HUES64 (cell line): ENCODE data around the gene SP110.
A peak's percentile ranks its signal among the peaks of the same experiment; 100 is the strongest.
"Not testable (repeated sequence)": the region's sequence is repeated elsewhere in the genome, so short reads cannot be mapped to it uniquely, and the experiment has no call there.

ENCODE experiments used
- H3K27ac ChIP-seq: 2 replicates; pipeline ENCODE4 v1.7.0; 2013; ENCODE audit warnings: low read depth, low read length, inconsistent platforms
- H3K27me3 ChIP-seq: 2 replicates; pipeline ENCODE4 v1.6.1; 2013; ENCODE audit warnings: mild to moderate bottlenecking, low read length; ENCODE audit not compliant: insufficient read depth
- H3K36me3 ChIP-seq: 2 replicates; pipeline ENCODE4 v1.6.1; 2013; ENCODE audit warnings: mild to moderate bottlenecking, low read length; ENCODE audit not compliant: insufficient read depth
- H3K4me1 ChIP-seq: 2 replicates; pipeline ENCODE4 v1.6.1; 2013; ENCODE audit warnings: mild to moderate bottlenecking, low read length, moderate library complexity; ENCODE audit not compliant: insufficient read depth
- H3K4me3 ChIP-seq: 2 replicates; pipeline ENCODE4 v1.5.1; 2013; ENCODE audit warnings: mild to moderate bottlenecking, low read length, moderate library complexity
- H3K9ac ChIP-seq: 2 replicates; pipeline ENCODE4 v1.6.1; 2013; ENCODE audit warnings: mild to moderate bottlenecking, low read depth, low read length
- H3K9me3 ChIP-seq: 2 replicates; pipeline ENCODE4 v1.6.1; 2013; ENCODE audit warnings: low read depth, low read length; ENCODE audit not compliant: insufficient read depth
- WGBS: fragments of 150-250, 120-280 bp; methylation state at CpG from one replicate; pipeline ENCODE4 v1.1.7; 2013; ENCODE audit warnings: missing lambda C conversion rate; 5-methylcytosine and 5-hydroxymethylcytosine counted together

The SP110 gene

DNA sequence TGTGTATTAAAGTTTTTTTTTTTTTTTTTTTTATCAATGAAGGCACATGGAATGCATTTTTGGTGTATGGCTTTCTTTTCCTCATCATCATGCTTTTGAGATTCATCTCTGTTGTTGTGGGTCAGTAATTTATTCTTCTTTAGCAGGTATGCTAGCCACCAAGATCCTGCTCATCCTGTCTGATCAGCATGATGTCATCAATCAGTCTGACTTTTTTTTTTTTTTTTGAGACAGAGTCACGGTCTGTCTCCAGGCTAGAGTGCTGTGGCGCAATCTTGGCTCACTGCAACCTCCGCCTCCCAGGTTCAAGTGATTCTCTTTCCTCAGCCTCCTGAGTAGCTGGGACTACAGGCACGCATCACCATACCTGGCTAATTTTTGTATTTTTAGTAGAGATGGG is 3.0 kb upstream of the SP110 start:
- not testable (repeated sequence) for H3K4me1 ChIP-seq, H3K9ac ChIP-seq, H3K36me3 ChIP-seq, H3K27ac ChIP-seq, H3K4me3 ChIP-seq, H3K27me3 ChIP-seq, H3K9me3 ChIP-seq
- WGBS: 90% methylated on average over 4 of the region's 4 CpGs

DNA sequence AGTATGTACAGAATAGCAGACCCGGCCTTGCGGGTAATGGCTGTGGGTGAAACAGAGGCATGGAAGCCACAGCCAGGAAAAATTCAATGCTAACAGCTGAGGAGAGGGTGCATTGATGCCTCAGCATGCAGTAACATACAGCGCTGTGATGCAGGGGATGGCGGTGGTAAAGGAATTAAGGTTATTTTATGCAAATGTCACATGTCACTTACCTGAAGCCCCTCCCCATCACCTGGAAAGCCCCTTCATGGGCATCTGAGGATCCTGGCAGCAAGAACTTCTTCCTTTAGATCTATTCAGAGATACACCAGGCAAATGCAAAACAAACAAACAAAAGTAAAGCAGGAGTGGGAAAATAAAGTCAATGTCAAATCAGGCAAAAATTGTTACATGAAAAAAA is 1.7 kb upstream of the SP110 start:
- H3K4me3 ChIP-seq: no peak overlapping the region
- peaks cover 4% of the 10 kb centered on the region; the same call in 1 of the 2 replicates for H3K4me1 ChIP-seq
- H3K27me3 ChIP-seq: no peaks in the 10 kb centered on the region
- H3K9ac ChIP-seq: no peak overlapping the region
- H3K27ac ChIP-seq: no peak overlapping the region
- H3K9me3 ChIP-seq: no peaks in the 10 kb centered on the region
- WGBS: 96% methylated on average over 4 of the region's 4 CpGs
- no peaks in the 10 kb centered on the region for H3K36me3 ChIP-seq

DNA sequence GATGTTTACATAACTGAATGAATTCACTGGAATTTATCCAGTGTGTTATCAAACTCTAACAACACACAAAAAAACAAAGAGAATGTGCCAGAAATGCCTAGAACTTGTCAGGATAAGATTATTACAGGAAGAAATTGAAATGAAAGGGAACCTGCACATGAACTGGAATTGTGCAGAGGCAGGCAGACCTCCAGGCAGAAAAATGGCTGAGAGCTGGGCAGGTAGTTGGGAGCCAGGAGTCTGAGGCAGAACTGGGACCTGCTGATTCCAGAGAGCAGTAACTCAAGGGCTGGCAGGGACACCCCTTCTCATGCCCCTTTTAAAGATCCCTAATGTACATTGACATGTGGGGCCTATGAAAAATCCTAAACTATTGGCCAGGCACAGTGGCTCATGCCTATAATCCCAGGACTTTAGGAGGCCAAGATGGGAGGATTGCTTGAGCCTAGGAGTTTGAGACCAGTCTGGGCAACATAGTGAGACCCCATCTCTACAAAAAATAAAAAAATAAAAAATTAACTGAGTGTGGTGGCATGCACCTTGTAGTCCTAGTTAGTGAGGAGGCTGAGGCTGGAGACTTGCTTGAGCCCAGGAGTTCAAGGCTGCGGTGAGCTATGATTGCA is 674 bp upstream of the SP110 start:
- peaks cover 4% of the 10 kb centered on the region; the same call in 1 of the 2 replicates for H3K4me1 ChIP-seq
- no peaks in the 10 kb centered on the region for H3K9me3 ChIP-seq
- no peak overlapping the region for H3K27ac ChIP-seq
- H3K27me3 ChIP-seq: no peaks in the 10 kb centered on the region
- H3K4me3 ChIP-seq: peak overlapping the region; percentile 52
- no peaks in the 10 kb centered on the region for H3K36me3 ChIP-seq
- no peak overlapping the region; the same call in 1 of the 2 replicates for H3K9ac ChIP-seq
- WGBS: 94% methylated on average over 1 of the region's 1 CpG

DNA sequence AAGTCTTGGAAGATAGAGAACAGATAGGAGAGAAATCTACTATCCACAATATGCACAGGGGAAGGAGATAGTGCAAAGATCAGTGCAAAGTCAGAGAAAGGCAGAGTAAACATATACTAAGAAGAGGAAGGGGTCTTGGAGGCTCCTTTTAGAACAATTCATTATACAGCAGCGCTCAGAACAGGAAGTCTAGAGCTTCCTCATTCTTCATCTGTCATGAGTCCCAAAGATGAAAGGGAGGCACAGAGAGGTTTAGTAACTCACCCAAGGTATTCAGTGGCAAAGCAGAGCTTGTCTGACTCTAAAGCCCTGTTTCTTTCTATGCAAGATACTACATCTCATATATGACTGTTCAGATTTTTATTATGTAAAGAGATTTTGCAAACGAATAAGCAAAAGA is 1.4 kb downstream of the SP110 start:
- Histone ChIP-seq H3K27ac (no peak overlapping the region), H3K4me1 (peaks cover 4% of the 10 kb centered on the region; the same call in 1 of the 2 replicates), H3K9me3 (no peaks in the 10 kb centered on the region), H3K27me3 (no peaks in the 10 kb centered on the region), H3K4me3 (no peak overlapping the region), H3K9ac (no peak overlapping the region), H3K36me3 (no peaks in the 10 kb centered on the region)
- 100% methylated on average over 1 of the region's 2 CpGs for WGBS

DNA sequence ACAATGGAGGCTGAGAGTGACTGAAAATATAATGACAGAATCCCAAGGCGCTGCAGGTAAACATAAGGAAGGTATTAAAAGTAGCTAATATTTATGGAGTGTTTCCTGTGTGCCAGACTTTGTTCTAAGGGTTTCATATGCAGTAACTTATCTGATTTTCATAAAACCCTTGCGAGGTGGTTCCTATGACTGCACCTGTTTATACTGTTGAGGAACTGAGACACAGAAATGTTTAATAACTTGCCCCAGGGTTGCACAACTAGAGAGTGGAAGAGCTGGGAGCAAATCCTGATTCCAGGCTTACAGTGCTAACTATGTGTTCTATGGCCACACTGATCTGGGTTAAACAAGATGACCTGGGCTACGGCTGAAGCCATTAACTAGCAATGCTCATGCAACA is 2.4 kb downstream of the SP110 start:
- no peaks in the 10 kb centered on the region for H3K27me3 ChIP-seq
- no peak overlapping the region for H3K4me3 ChIP-seq
- no peak overlapping the region for H3K9ac ChIP-seq
- no peaks in the 10 kb centered on the region for H3K36me3 ChIP-seq
- no peaks in the 10 kb centered on the region for H3K9me3 ChIP-seq
- peaks cover 4% of the 10 kb centered on the region; the same call in 1 of the 2 replicates for H3K4me1 ChIP-seq
- no peak overlapping the region for H3K27ac ChIP-seq
- 90% methylated on average over 3 of the region's 3 CpGs for WGBS

DNA sequence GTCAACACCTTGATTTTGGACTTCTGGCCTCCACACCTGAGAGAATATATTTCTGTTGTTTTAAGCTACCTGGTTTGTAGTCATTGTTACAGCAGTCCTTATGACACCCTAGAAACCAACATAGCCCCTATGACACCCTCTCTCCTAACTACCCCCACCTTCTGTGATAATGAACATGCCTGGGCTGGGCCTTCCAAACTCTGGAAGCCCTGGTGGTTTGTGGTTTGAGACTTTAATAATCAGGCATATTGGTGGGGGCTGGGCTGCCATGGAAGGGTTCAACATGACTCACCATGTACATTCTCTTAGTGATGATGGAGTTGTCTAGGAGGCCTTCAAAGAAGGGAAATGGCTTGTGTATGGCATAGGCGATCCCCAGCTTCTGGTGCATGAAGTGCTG is 3.3 kb downstream of the SP110 start:
- H3K9ac ChIP-seq: no peak overlapping the region
- no peaks in the 10 kb centered on the region for H3K27me3 ChIP-seq
- no peaks in the 10 kb centered on the region for H3K9me3 ChIP-seq
- H3K4me1 ChIP-seq: peaks cover 4% of the 10 kb centered on the region; the same call in 1 of the 2 replicates
- 98% methylated on average over 1 of the region's 1 CpG for WGBS
- no peaks in the 10 kb centered on the region for H3K36me3 ChIP-seq
- H3K27ac ChIP-seq: no peak overlapping the region
- no peak overlapping the region for H3K4me3 ChIP-seq

DNA sequence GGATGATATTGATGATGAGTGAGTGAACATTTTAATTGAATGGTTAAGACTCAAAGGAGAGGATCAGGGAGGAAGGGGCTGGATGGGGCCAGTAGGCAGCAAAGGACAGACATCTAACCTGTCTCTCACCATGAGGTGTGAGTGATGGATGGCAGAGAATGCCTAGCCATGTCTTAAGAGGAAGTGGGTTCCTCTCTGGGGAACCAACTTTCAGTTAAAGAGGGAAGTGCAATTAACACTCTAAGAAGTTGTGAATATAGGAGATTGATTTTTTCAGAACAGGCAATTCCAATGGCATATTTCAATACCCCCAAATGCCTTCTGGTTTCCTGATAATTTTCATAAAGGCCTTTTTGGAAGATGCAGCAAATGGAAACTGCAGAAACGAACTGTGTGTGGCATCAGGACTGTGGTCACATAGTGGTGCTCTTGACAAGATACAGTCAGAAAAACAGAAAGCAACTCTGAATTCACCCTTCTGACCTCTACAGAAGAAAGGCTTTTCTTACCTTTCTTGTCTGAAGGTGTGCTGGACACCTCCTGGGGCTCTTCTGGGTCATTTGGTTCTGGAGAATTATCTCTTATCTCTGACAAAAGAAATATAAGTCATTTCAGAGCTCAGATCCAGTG is 10.2 kb downstream of the SP110 start:
- H3K9me3 ChIP-seq: no peaks in the 10 kb centered on the region
- no peaks in the 10 kb centered on the region for H3K4me1 ChIP-seq
- H3K27ac ChIP-seq: no peak overlapping the region
- no peak overlapping the region for H3K9ac ChIP-seq
- 81% methylated on average over 1 of the region's 1 CpG for WGBS
- no peaks in the 10 kb centered on the region for H3K27me3 ChIP-seq
- H3K4me3 ChIP-seq: no peak overlapping the region
- H3K36me3 ChIP-seq: no peaks in the 10 kb centered on the region

DNA sequence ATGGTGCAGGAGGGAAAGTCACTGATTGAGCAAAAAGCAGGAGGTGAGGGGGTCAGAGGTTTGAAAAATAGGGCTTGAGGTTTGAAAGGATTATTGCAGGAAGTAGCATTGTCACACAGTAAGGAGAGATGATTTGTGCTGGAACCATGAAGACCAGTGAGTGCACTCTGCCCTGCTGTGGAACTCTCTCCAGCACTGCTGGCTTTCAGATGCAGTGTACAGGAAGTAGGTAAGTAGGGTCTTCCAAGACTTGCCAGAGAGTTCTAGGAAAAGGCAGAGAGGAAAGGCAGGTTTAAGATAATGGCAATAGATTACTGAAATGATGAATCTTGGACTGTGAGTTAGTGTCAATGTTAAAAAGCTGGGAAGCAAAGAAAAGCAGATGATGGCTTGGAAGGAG is 11.2 kb downstream of the SP110 start:
- H3K36me3 ChIP-seq: no peaks in the 10 kb centered on the region
- no peaks in the 10 kb centered on the region for H3K9me3 ChIP-seq
- no peaks in the 10 kb centered on the region for H3K4me1 ChIP-seq
- no peak overlapping the region for H3K9ac ChIP-seq
- H3K27me3 ChIP-seq: no peaks in the 10 kb centered on the region
- H3K27ac ChIP-seq: no peak overlapping the region
- H3K4me3 ChIP-seq: no peak overlapping the region

DNA sequence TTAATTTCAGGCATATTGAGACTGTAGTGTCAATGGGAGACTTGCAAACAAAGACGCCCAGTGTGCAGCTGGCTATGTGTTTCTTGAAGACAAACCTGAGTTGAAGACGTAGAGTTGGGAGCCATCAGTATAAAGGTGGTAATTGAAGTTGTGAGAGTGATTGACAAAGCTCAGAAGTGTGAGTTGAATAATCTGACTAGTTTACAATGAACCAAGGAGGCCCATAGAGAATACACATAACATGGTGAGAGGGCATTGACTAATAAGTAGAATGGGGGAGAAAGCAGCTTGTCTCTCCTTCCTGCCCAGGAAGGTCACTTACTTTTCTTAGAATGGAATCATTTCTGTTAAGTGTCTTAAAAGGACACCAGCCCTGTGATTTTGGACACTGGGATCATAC is 14.1 kb downstream of the SP110 start:
- Histone ChIP-seq H3K4me1 (no peaks in the 10 kb centered on the region), H3K4me3 (no peak overlapping the region), H3K9me3 (no peaks in the 10 kb centered on the region), H3K9ac (no peak overlapping the region), H3K36me3 (no peaks in the 10 kb centered on the region), H3K27me3 (no peaks in the 10 kb centered on the region), H3K27ac (no peak overlapping the region)
- 89% methylated on average over 2 of the region's 2 CpGs for WGBS

DNA sequence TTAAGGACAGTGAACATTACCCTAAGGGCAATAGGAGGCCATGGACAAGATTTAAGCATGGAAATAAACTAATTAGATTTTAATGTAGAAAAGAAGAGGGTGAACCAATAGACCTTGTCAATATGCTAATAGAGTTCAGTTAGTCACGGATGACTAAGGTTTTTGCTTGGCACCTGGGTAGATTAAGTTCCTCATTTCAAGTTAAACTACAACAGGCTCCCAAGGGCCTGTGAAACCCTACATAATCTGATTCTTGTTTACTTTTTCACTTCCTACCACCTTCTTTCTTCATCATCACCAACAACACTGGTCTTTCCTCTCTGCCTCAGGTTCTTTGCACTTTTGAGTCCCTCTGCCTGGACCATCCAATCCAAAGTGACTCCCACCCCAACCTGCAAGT is 14.8 kb downstream of the SP110 start:
- 88% methylated on average over 1 of the region's 1 CpG for WGBS
- Histone ChIP-seq H3K4me3 (no peak overlapping the region), H3K27me3 (no peaks in the 10 kb centered on the region), H3K36me3 (no peaks in the 10 kb centered on the region), H3K27ac (no peak overlapping the region), H3K9ac (no peak overlapping the region), H3K9me3 (no peaks in the 10 kb centered on the region), H3K4me1 (no peaks in the 10 kb centered on the region)

DNA sequence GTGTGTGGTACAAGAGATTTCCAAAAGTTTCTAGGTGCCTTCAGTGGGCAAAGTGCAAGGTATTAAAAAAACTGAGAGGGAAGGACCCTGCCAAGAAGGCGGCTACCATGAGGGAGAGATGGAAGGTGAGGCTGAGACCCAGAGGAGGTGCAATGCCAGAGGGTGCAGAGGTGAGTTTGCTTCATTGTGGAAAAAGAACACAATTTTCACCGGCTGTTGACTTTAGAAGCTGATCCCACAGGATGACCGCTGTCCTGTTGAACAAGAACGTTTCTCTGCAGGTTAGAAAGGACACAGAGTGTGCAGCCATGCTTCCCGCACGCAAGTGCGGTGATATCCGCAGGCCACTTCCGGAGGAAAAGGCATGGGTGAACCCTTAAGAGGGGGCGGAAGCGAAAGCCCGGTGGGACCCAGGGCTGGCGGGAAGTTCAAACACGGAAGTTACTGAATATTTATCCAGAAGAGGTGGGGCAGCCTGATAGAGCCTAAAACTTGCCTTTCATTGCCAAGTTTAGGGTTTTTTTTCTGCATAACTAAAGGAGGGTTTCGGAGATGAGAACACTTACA is 16.6 kb downstream of the SP110 start:
- Histone ChIP-seq H3K36me3 (no peaks in the 10 kb centered on the region), H3K9ac (no peak overlapping the region), H3K9me3 (no peaks in the 10 kb centered on the region), H3K4me1 (no peaks in the 10 kb centered on the region), H3K4me3 (no peak overlapping the region), H3K27ac (no peak overlapping the region), H3K27me3 (no peaks in the 10 kb centered on the region)
- WGBS: 94% methylated on average over 15 of the region's 15 CpGs
